Neutrophil (primary cell): ENCODE data around the gene HENMT1.

ENCODE experiments used
- H3K27ac ChIP-seq: fragments of 200-600 bp; sonication (generic); 2 replicates; pipeline ENCODE4 v1.5.1; 2016; ENCODE audit warnings: mild to moderate bottlenecking, moderate library complexity
- H3K27me3 ChIP-seq: fragments of 200-600 bp; sonication (generic); 2 replicates; pipeline ENCODE4 v1.6.0; 2016; ENCODE audit warnings: mild to moderate bottlenecking
- H3K36me3 ChIP-seq: fragments of 200-600 bp; sonication (generic); 2 replicates; pipeline ENCODE4 v1.5.1; 2017
- H3K4me1 ChIP-seq, 2 experiments: fragments of 200-600 bp in 1 of 2; sonication (generic) in 1 of 2; 1 replicate in 1 of 2; 2 replicates in 1 of 2; pipeline versions ENCODE4 v1.5.1 to v1.6.1; 2013 to 2016; ENCODE audit warnings: low read depth in 1 of 2, low read length in 1 of 2, mild to moderate bottlenecking in 1 of 2, moderate library complexity in 1 of 2; ENCODE audit not compliant: control insufficient read depth in 1 of 2, insufficient read depth in 1 of 2
- H3K4me3 ChIP-seq, 2 experiments: fragments of 200-600 bp in 1 of 2; sonication (generic) in 1 of 2; 1 replicate in 1 of 2; 2 replicates in 1 of 2; pipeline ENCODE4 v1.5.1; 2013 to 2016; ENCODE audit warnings: low read depth in 1 of 2, low read length in 1 of 2, mild to moderate bottlenecking in 1 of 2, moderate library complexity in 1 of 2
- H3K9me3 ChIP-seq: fragments of 200-600 bp; sonication (generic); 2 replicates; pipeline ENCODE4 v1.5.1; 2016
- TF ChIP-seq, protein P1 (sequence below): fragments of 200-600 bp; sonication (generic); IDR thresholded peaks from 2 replicates; pipeline ENCODE4 v1.5.1; 2016; ENCODE audit warnings: antibody characterized with exemption

HENMT1 gene

DNA sequence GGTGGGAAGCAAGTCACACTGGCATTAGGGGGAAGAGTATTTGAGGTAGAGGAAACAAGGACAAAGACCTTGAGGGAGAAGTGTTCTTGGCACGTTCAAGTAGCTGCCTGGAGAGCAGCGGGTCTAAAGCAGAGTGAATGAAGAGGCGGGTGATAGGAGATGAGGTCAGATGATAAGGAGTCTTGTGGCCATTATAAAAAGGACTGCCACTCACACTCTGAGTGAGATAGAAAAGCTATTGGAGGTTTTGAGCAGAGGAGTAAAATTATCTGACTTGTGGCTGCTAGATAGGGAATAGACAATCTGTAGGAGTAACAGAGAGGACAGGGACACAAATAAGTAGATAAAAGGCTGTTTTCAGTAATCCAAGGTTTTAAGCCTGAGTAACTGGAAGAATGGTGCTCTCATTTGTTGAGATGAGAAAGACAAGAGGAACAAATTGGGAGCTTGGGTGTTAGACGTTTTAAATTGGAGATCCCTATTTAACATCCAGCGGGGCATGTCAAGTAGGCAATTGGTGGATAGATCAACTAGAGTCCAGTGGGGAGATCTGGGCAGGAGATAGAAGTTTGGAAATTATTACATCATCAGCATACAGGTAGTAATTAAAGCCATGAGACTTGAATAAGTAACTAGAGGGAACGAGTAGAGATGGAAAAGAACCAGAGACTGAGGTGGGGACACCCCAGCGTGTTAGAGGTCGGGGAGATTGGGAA lies 43.7 kb downstream of the HENMT1 start:
- H3K4me1 ChIP-seq, result no peaks in the 10 kb centered on the region
- no peaks in the 10 kb centered on the region for H3K27me3 ChIP-seq
- H3K27ac ChIP-seq, result no peak overlapping the region
- H3K36me3 ChIP-seq, result peaks cover 51% of the 10 kb centered on the region
- no peak overlapping the region for H3K4me3 ChIP-seq
- TF ChIP-seq, protein P1, sequence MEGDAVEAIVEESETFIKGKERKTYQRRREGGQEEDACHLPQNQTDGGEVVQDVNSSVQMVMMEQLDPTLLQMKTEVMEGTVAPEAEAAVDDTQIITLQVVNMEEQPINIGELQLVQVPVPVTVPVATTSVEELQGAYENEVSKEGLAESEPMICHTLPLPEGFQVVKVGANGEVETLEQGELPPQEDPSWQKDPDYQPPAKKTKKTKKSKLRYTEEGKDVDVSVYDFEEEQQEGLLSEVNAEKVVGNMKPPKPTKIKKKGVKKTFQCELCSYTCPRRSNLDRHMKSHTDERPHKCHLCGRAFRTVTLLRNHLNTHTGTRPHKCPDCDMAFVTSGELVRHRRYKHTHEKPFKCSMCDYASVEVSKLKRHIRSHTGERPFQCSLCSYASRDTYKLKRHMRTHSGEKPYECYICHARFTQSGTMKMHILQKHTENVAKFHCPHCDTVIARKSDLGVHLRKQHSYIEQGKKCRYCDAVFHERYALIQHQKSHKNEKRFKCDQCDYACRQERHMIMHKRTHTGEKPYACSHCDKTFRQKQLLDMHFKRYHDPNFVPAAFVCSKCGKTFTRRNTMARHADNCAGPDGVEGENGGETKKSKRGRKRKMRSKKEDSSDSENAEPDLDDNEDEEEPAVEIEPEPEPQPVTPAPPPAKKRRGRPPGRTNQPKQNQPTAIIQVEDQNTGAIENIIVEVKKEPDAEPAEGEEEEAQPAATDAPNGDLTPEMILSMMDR, result no peak
- no peaks in the 10 kb centered on the region for H3K9me3 ChIP-seq

DNA sequence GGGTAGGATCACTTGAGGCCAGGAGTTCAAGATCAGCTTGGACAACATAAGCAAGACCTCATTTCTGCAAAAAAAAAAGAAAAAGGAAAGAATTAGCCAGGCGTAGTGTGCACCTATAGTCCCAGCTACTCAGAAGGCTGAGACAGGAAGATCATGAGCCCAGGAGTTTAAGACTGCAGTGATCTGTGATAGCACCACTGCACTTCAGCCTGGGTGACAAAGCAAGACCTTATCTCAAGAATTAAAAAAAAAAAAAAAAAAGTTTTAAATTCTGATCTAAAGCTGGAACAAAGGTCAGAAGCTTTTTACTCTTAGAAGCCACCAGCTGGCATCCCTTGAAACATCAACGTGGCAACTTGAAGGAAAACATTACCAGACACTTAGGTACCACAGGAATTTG lies 45.3 kb downstream of the HENMT1 start:
- Histone ChIP-seq H3K27me3 (no peaks in the 10 kb centered on the region), H3K4me1 (peaks cover 4 to 10% of the 10 kb centered on the region in 2 experiments), H3K9me3 (no peaks in the 10 kb centered on the region), H3K36me3 (peaks cover 39% of the 10 kb centered on the region), H3K4me3 (no peak overlapping the region), H3K27ac (no peak overlapping the region)
- TF ChIP-seq, protein P1, result no peak

- H3K4me1 ChIP-seq, result peaks cover 4 to 10% of the 10 kb centered on the region in 2 experiments
- H3K9me3 ChIP-seq, result no peaks in the 10 kb centered on the region
- H3K27me3 ChIP-seq, result no peaks in the 10 kb centered on the region
- H3K36me3 ChIP-seq, result peaks cover 41% of the 10 kb centered on the region
- TF ChIP-seq, protein P1, result no peak
- no peak overlapping the region for H3K27ac ChIP-seq
- H3K4me3 ChIP-seq, result no peak overlapping the region
These were observed 48.4 kb downstream of the HENMT1 start for GRCh38 chr1:108612496-108612895.

- peaks cover 4 to 10% of the 10 kb centered on the region in 2 experiments for H3K4me1 ChIP-seq
- no peak overlapping the region for H3K4me3 ChIP-seq
- peaks cover 43% of the 10 kb centered on the region for H3K36me3 ChIP-seq
- no peaks in the 10 kb centered on the region for H3K9me3 ChIP-seq
- H3K27ac ChIP-seq, result no peak overlapping the region
- TF ChIP-seq, protein P1, result no peak
- no peaks in the 10 kb centered on the region for H3K27me3 ChIP-seq
These were observed 48.9 kb downstream of the HENMT1 start for GRCh38 chr1:108611984-108612383.

- no peaks in the 10 kb centered on the region for H3K27me3 ChIP-seq
- peaks cover 38% of the 10 kb centered on the region for H3K36me3 ChIP-seq
- peaks cover 4 to 10% of the 10 kb centered on the region in 2 experiments for H3K4me1 ChIP-seq
- H3K9me3 ChIP-seq, result no peaks in the 10 kb centered on the region
- no peak overlapping the region for H3K27ac ChIP-seq
- H3K4me3 ChIP-seq, result no peak overlapping the region
- TF ChIP-seq, protein P1, result no peak
These were observed 50.8 kb downstream of the HENMT1 start for GRCh38 chr1:108610073-108610472.
